Measurements from ENCODE around the gene B3GAT1.

GRCh38 chr11:134449713-134450112 is 37.7 kb upstream of the B3GAT1 start:
- no peak for TF ChIP-seq CTCF (IDR thresholded peaks at IDR 0.05)
- no peak for TF ChIP-seq POLR2A (IDR thresholded peaks at IDR 0.05)
